B cell (primary cell): ENCODE results near the gene FOXN1.

Experiments used
- CTCF ChIP-seq: fragments of 200-600 bp; IDR thresholded peaks from one replicate; pipeline ENCODE4 v1.8.0; 2022; ENCODE audit warnings: antibody characterized with exemption, mild to moderate bottlenecking
- EZH2 ChIP-seq: IDR thresholded peaks from 2 replicates; pipeline ENCODE4 v1.6.1; 2012; ENCODE audit warnings: borderline replicate concordance, low read depth, mild to moderate bottlenecking, moderate library complexity, low read length; ENCODE audit not compliant: insufficient read depth, poor library complexity, severe bottlenecking

GRCh38 chr17:28468781-28469180 lies 37.4 kb upstream of the FOXN1 start:
- no peak for TF ChIP-seq CTCF
- TF ChIP-seq EZH2, result no peak
